Endothelial cell of umbilical vein (primary cell): Measurements from ENCODE around the gene MAJIN.

ENCODE experiments used
- CTCF ChIP-seq, 2 donors: IDR thresholded peaks; 1 replicate in 1 of 2; 2 replicates in 1 of 2; pipeline ENCODE4 v1.5.1; 2011; ENCODE audit warnings: low read length in 2 of 2, mild to moderate bottlenecking in 2 of 2, moderate library complexity in 2 of 2, control low read depth in 1 of 2, inconsistent platforms in 1 of 2, low read depth in 1 of 2; ENCODE audit not compliant: insufficient read depth in 1 of 2; ENCODE audit errors: extremely low read depth in 1 of 2
- EZH2 ChIP-seq: IDR thresholded peaks from 2 replicates; pipeline ENCODE4 v1.6.1; 2012; ENCODE audit warnings: borderline replicate concordance, low read depth, mild to moderate bottlenecking, moderate library complexity, low read length, inconsistent platforms; ENCODE audit not compliant: severe bottlenecking
- POLR2AphosphoS5 ChIP-seq: IDR thresholded peaks from 2 replicates; pipeline ENCODE4 v1.6.1; 2012; ENCODE audit warnings: low read depth, mild to moderate bottlenecking, control low read depth, low read length, moderate library complexity; ENCODE audit not compliant: insufficient read depth

GRCh38 chr11:64996327-64996709, 24.4 kb upstream of the MAJIN start:
- TF ChIP-seq CTCF (IDR thresholded peaks at IDR 0.05; ENCODE audit: extremely low read depth in 1 of 2, insufficient read depth in 1 of 2, low read depth in 1 of 2, low read length in 2 of 2) (no peak), POLR2AphosphoS5 (no peak), EZH2 (no peak)
